Measurements from ENCODE around the gene SERPINB6.
"Not testable (repeated sequence)": the region's sequence is repeated elsewhere in the genome, so short reads cannot be mapped to it uniquely, and the experiment has no call there.

The SERPINB6 gene

DNA sequence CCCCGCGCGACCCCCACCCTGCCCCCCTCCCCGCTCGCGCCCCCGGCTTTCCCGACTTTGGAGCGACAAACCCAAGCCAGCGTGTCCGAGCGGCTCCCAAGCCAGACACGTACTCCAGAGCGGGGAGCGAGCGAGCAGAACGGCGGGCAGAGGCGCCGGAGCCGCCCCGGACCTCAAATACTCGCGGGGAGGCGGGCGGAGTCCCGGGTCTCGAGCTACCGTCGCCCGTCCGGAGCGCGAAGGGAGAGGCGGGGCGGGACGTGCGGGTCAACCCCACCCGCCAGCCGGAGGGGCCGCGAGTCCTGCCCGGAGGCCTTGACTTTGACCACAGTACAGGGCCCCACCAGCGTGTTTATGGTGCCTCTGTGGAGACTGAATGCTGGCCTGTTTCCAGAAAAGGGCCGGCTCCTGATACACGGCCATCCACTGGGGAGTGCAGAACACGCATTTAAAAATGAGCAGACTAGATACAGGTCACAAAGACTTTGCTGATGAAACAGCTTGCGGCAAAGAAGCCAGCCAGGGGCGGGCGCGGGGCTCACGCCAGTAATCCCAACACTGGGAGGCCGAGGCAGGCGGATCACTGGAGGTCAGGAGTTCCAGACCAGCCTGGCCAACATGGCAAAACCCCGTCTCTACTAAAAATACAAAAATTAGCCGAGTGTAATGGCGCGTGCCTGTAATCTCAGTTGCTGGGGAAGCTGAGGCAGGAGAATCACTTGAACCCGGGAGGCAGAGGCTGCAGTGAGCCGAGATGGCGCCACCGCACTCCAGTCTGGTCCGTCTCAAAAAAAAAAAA lies at the start of gene SERPINB6:
SERPINB6 (minus strand) TSS at position 148 of the 799 bp plus-strand sequence. CDS start 12,235 bp downstream, outside the sequence.
- DNase-seq (ENCODE audit: low read depth), result peak; percentile 76

DNA sequence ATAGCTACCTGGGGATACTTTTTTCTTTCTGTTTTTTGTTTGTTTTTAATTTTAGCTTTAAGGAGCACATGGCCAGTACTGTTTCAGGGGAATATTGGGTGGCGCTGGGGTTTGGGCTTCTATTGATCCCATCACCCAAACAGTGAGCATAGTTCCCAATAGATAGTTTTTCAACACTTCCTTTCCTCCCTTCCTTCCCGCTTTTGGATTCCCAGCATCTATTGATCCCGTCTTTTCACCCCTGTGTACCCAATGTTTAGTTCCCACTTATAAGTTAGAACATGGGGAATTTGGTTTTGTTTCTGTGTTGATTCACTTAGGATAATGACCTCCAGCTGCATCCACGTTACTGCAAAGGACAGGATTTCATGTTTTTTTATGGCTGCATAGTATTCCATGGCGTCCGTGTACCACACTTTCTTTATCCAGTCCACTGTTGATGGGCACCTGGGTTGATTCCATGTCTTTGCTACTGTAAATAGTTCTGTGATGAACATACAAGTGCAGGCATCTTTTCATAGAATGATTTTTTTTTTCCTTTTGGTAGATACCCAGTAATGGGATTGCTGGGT lies 48.5 kb upstream of the SERPINB6 start:
- no peak for DNase-seq (ENCODE audit: low read depth)

GRCh38 chr6:3019065-3019464 lies 47.7 kb upstream of the SERPINB6 start:
- no peak for DNase-seq (ENCODE audit: low read depth)

GRCh38 chr6:3017304-3017703 lies 45.9 kb upstream of the SERPINB6 start:
- DNase-seq (ENCODE audit: low read depth), result no peak

- no peak for DNase-seq (ENCODE audit: low read depth)
These were observed 45.3 kb upstream of the SERPINB6 start for GRCh38 chr6:3016473-3017280.

DNA sequence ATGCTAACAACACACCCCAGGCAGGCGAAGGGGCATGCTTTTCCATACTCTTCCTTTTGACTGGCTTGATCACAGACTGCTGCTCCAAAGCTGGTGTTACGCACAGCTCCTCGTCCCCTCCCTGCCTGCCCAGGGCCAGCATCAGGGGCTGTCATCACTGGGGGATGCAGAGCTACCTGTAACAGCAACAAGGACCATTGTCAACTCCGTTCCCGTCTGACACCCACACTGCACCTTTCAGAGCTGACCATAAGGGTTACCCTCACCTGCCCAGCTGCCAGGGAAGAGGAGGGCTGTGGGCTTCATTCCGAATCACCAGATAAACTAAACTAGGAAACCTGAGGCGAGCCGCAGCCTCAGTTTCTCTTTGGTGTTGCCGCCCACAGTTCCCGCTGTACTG lies 43.8 kb upstream of the SERPINB6 start:
- no peak for DNase-seq (ENCODE audit: low read depth)

DNA sequence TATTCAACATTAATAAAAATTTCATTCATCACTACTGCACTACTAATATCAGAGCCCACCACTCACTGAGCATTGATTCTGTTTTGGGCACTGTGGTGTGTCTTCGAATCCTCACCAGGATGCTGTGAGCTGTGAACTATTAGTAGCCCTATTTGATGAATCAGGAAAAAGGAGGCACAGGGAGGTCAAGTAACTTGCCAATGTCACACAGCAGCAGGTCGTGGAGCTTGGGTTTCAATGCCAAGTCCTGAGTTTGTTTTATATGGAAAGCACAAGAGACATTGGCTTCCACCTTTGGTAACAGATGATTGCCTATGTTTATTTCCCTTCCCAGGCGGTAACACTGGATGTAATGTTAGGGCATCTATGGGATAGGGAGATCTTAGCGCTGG lies 43.3 kb upstream of the SERPINB6 start:
- no peak for DNase-seq (ENCODE audit: low read depth)

DNA sequence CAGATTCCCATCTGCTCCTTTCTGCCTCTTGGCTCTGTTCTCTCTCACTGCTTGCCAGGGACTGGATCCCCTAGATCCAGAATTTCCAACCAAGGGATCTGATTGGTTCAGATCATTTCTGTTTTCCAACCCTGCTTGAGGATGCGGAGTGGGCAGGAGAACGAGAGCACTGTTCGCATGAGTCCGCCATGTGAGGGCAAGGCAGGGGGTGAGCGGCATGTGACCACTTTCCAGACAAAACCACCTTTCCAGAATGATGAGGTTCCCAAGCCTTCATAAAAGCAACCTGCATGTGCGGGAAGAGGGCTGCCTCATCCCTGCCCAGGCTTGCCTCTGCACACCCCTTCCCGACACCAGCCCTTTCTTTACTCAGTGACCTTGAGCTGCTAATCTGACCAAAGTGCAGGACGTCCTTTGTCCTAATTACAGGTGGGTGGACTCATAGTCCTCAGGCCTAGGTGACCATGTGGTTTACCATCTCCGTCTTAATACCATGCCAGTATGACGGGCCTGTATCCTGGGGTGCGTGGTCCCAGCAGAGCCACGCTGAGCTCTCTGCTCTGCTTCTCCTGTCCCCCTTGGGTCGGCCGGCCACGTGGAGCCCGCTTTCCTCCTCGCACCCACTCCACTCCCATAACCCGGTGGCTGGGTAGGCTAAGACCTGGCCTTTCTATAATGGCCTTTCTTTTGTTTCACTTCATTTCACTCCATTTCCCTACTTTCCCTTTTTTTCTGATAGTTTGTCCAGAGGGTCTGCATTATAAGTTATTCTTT lies 42.7 kb upstream of the SERPINB6 start:
- DNase-seq (ENCODE audit: low read depth), result no peak

GRCh38 chr6:3013486-3013885 lies 42.1 kb upstream of the SERPINB6 start:
- DNase-seq (ENCODE audit: low read depth), result peak; percentile 86

DNA sequence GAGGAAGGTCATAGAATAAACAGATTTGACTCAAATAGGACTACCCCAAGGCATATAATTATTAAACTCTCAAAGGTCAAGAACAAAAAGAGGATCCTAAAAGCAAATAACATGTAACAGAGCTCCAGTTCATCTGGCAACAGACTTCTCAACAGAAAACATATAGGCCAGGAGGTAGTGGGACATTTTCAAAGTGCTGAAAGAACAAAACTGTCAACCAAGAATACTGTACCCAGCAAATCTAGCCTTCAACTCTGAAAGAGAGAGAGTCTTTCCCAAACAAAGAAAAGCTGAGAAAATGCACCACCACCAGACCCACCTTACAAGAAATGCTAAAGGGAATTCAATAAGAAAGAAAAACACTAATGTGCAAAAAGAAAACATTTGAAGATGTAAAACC lies 40.2 kb upstream of the SERPINB6 start:
- no peak for DNase-seq (ENCODE audit: low read depth)

DNA sequence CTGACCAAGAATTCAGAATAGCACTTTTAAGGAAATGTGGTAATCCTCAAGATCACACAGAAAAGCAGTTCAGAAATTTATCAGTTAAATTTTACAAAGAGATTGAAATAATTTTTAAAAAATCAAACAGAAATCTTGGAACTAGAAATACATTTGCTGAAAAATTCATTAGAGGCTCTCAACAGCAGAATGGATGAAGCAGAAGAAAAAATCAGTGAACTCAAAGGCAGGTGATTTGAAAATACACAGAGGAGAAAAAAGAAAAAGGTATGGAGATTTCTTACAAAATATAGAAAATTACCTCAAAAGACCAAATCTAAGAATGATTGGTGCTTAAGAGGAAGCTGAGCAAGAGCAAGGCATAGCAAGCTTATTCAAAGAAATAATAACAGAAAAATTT lies 39.8 kb upstream of the SERPINB6 start:
- no peak for DNase-seq (ENCODE audit: low read depth)

- no peak for DNase-seq (ENCODE audit: low read depth)
These were observed 38.6 kb upstream of the SERPINB6 start for GRCh38 chr6:3009930-3010329.

DNA sequence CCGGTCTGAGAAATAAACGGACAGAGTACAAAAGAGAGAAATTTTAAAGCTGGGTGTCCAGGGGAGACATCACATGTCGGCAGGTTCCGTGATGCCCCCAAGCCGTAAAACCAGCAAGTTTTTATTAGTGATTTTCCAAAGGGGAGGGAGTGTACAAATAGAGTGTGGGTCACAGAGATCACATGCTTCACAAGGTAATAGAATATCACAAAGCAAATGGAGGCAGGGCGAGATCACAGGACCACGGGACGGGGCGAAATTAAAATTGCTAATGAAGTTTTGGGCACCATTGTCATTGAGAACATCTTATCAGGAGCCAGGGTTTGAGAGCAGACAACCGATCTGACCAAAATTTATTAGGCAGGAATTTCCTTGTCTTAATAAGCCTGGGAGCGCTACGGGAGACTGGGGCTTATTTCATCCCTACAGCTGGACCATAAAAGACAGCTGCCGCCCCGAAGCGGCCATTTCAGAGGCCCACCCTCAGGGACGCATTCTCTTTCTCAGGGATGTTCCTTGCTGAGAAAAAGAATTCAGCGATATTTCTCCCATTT lies 37.4 kb upstream of the SERPINB6 start:
- not testable (repeated sequence) for DNase-seq (ENCODE audit: low read depth)

GRCh38 chr6:3007571-3007970 lies 36.2 kb upstream of the SERPINB6 start:
- DNase-seq (ENCODE audit: low read depth), result no peak

DNA sequence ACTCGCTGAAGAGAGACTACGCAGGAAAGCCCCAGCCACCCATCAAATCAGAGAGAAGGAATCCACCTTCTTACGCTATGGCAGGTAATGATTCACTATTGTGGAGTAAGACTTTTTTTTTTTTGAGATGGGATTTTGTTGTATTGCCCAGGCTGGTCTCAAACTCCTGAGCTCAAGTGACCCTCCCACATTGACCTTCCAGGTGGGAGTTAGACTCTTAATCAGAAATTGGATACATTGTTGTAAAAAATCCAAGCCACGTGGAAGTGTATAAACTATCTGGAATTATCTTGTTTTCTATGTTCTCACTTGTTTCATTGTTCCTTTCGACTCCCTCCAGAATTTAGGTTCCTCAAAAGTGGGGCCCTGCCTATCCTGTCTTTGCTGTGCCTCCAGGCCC lies 35.1 kb upstream of the SERPINB6 start:
- DNase-seq (ENCODE audit: low read depth), result no peak

DNA sequence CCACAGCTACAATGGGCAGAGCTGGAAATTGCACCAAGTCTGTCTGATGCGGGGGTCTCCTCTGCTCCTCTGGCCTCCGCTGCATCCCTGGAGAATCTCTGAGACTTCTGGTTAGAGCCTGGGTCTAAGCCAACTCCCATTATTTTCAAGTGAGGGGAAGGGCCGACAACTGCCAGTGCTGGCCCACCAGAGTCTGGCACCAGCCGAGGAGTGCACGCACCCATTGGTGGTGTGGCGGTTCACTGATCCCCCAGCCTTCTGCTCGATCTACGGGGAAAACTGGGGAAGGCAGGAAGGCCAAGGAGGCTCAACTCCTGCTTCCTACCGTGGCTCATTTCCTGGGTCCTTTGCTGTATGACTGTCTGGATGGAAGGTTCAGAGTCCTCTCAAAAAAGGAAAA lies 34.5 kb upstream of the SERPINB6 start:
- no peak for DNase-seq (ENCODE audit: low read depth)

DNA sequence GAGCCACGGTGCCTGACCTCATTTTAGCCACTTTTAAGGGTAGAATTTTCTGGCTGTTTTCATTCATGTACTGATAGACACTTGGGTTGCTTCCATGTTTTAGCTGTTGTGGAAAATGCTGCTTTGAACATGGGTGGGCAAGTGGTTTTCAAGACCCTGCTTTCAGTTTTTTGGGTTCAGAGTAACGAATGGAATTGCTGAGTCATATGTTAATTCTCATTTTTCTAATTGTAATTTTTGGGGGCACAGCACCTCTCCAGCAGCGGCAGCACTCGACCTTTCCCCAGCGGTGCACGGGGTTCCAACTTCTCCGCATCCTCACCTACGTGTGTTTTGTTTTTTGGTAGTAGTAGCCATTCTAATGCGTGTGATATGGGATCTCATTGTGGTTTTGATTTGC lies 33.7 kb upstream of the SERPINB6 start:
- DNase-seq (ENCODE audit: low read depth), result no peak

- not testable (repeated sequence) for DNase-seq (ENCODE audit: low read depth)
These were observed 31.9 kb upstream of the SERPINB6 start for GRCh38 chr6:3003226-3003625.

DNA sequence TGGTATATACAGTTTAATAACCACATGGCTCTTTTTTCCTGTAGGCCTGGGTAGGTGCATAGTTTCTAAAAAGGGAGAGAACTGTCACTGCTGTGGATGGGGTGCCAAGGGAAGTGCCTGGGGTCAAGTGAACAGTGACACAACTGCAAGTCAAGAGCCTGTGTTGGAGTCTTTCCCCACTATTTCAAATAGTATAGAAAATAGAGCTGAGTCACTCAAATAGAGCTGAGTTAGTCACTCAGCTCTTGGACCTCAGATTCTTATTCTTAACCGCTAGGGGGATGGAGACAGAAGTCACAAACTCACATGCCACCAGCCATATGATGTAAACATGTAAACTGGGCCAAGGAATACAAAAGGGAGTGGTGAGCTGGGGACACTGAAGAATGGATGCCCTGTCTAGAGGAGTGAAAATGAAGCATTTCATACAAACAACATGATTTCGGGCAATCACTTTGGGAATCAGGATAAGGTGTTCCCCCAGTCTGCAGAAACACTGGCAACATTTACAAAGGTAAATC lies 30.5 kb upstream of the SERPINB6 start:
- DNase-seq (ENCODE audit: low read depth), result peak; percentile 92

DNA sequence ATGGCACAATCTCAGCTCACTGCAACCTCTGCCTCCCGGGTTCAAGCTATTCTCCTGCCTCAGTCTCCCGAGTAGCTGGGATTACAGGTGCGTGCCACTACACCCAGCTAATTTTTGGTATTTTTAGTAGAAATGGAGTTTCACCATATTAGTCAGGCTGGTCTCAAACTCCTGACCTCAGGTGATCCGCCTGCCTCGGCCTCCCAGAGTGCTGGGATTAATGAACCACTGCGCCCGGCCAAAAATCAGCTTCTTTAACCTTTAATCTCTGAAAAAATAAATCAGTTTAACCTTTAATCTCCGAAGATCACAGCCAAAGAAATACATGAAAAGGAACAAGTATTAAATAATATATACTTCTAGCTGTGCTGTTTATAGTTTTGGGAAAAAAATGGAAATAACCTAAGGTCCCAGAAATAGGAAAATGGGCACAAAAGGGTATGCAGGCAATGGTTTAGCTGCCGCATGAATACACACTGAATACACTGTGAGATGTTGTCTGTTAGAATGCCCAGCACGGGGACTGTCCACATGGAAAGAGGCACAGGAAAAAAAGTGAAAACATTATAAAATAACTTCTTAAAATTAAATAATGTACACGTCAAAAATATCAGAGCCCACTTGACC lies 29.9 kb upstream of the SERPINB6 start:
- no peak for DNase-seq (ENCODE audit: low read depth)
